ENCODE measurements around the gene CTNNA2. TPM values are rescaled to one million over a fixed set of nuclear protein-coding genes. Genes with fewer than 3 reads are reported as not detected.

Gene CTNNA2
- total RNA-seq, 4 donors from 2014 or later, result not detected

DNA sequence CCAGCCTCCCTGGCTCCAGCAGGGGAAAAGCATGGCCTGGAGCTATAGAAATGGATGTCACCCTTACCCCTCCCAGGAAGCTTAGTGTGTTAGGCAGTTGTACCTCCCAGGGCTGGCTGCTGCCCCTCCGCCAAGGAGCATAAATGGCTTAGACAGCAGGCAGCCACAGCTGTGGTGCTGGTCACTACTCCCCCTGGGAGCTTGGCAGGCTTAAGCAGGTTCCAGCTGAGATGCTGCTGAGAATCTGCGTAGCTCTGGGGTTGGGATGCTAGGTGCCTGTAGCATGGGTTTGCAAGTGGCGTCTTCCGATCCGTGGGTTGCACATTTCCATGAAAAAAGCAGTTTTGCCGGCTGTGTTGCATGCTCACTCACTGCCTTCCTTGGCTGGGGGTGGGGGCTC is 369.7 kb downstream of the CTNNA2 start:
- TF ChIP-seq, protein P1, sequence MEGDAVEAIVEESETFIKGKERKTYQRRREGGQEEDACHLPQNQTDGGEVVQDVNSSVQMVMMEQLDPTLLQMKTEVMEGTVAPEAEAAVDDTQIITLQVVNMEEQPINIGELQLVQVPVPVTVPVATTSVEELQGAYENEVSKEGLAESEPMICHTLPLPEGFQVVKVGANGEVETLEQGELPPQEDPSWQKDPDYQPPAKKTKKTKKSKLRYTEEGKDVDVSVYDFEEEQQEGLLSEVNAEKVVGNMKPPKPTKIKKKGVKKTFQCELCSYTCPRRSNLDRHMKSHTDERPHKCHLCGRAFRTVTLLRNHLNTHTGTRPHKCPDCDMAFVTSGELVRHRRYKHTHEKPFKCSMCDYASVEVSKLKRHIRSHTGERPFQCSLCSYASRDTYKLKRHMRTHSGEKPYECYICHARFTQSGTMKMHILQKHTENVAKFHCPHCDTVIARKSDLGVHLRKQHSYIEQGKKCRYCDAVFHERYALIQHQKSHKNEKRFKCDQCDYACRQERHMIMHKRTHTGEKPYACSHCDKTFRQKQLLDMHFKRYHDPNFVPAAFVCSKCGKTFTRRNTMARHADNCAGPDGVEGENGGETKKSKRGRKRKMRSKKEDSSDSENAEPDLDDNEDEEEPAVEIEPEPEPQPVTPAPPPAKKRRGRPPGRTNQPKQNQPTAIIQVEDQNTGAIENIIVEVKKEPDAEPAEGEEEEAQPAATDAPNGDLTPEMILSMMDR (IDR thresholded peaks at IDR 0.05; ENCODE audit: low read depth), result no peak

DNA sequence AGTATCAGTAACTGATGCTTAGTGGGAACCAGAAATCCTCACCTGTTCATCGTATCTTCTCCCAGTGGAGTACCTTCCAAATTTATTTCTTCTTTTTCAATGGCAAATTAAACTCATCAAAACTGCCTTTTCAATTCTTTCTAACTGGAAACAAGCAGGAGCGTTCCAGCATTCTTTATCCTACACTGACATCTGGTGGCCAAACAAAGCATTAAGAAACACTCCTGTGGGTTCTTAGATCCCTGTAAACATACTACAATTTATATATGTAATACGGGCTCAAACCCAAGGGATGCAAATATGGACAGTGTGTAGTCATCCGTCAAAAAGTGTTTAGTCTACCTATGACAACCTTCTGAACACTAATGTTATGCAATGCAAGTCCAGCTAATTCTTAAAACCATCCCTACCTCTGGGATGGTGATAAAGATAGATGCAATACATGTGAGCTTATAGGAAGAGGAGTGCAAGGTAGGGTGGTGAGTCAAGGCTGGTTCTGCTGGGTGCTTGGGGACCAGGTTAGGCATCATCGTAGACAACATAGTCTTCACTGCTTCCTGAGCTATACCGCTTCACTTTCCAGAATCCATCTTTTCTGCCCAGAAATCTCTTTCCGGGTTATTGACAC is 375.0 kb downstream of the CTNNA2 start:
- TF ChIP-seq, protein P1 (IDR thresholded peaks at IDR 0.05; ENCODE audit: low read depth), result no peak

DNA sequence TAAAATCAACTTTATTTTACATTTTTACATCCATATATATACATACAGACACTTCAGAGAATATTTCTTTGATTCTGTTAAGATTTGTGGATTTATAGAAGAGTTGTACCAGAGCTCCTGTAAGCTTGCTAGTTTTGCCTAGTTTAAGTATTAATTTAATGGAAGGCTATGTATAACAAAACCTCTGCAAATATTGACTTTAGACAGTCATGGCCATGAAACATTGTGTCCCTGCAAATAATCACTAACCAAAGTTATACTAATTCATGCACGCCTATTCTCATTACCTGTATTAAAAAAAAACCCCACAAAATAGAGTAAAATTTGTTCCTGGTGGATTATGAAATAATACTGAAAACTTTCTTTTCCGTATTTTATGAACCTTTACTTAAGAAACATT is 379.3 kb downstream of the CTNNA2 start:
- TF ChIP-seq, protein P1 (IDR thresholded peaks at IDR 0.05; ENCODE audit: low read depth), result no peak

DNA sequence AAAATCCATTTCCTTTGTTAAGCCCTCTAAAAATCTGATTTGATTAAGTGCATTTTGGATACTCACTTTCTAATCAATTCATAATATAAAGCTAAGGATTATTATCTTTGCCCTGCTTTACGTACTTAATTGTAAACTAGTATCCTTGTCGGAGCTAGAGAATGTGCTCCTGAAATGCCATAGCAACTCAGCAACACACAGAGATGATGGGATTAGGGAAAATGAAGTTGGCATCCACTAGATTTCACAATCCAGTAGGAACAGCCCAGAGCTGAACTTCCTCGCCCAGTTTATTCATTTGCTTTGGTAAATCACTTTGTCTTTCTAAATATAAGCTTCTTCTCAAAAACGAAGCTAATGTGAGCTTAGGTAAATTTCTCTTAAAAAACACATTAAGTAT is 386.3 kb downstream of the CTNNA2 start:
- TF ChIP-seq, protein P1 (IDR thresholded peaks at IDR 0.05; ENCODE audit: low read depth), result no peak

DNA sequence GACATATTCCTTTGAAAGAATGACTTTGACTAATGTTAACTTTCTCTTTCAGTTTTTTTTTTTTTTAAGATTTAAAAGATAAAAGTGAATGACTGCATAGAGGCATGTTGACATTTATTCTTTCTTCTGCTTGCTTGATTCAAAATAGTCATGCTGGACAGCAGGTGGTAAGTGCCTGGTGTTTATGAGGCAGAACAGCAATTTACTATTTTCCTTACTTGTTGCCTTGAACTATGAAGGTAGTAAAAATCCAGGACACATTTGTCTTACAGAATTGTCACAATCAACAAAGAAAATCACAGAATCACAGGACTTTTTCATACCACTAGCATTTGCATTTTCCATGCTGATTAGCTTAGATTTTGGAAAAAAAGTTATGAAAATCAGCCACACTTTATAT is 388.3 kb downstream of the CTNNA2 start:
- TF ChIP-seq, protein P1 (IDR thresholded peaks at IDR 0.05; ENCODE audit: low read depth), result no peak

DNA sequence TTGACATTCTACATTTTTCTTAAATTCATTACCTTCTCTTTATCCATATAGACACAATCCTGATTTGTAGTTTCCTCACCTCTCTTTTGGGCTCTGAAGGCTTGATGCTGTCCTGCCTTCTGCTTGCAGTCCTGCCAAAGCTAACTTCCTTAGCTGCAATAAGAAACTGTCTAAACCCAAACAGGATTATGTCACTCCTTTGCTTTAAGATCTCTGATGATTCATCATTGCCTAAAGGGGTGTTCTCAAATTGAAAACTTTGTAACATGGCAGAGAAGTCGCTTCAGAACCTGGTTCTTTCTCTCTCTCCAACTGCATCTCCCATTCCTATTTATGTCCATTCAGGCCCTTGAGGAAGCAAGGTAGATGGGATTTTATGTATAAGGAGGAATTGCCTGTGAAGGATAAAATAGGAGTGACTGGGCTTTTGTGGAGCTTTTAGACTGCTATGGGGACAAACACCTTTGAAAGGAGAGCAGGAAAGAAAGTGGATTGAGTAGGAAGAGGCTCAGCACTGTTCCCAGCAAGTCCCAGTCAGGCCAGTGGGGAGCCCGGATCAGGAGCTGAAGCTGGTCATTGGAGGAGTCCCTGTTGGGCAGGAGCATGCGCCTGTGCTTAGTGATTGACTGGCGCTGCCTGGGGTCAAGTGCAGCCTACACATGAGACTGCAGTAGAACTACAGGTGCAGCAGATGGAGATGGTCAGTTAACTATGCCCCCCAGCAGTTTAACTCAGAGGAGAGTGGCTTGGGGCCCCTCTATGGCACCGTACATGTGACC is 390.6 kb downstream of the CTNNA2 start:
- TF ChIP-seq, protein P1 (IDR thresholded peaks at IDR 0.05; ENCODE audit: low read depth), result no peak

DNA sequence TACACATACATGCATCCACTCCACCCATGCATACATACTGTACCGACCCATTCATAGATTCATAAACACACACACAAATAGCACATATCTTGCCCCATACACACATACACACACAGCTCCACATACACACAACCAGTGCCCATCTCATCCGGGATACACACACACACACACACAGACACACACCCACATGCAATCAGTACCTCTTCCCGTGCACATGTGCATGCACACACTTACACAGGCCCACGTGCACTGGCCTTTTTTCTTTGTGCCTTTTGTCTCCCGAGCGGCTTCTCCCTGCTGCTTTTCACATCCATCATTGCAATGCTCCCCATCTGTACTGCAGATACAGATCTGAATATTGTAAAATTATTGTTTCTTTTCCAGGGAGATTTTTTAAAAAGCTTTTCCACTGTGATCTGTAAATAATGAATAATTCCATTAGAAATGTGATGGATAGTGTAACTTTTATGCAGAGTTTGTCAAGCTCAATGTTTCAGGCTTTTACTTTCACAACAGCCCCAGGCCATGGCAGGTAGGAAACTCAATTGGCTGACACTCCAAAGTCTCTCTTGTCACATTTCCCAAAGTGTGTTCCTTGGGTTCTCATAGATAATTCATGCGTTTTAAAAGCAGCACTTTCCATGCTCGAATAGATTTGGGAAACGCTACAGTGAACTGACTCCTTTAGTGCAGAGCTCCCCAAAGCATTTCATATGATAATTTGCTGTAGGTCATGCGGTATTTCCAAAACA is 393.5 kb downstream of the CTNNA2 start:
- TF ChIP-seq, protein P1 (IDR thresholded peaks at IDR 0.05; ENCODE audit: low read depth), result no peak

Measured in subcutaneous adipose tissue (tissue), 4 donors.